HG02763 (cell line): ENCODE results near the gene ZMYM5.
"Not testable (repeated sequence)": the region's sequence is repeated elsewhere in the genome, so short reads cannot be mapped to it uniquely, and the experiment has no call there.

Experiments used
- ATAC-seq: cut with Tn5 transposase; IDR thresholded peaks from one replicate; pipeline ENCODE4 v1.9.1; 2021; ENCODE audit warnings: mild to moderate bottlenecking, moderate library complexity; ENCODE audit not compliant: unreplicated experiment

ZMYM5 gene

GRCh38 chr13:19863323-19864023 lies at the start of gene ZMYM5:
Gene ZMYM5, minus strand, starts transcription at chr13:19863649. Its CDS starts 11,469 bp downstream, at chr13:19852180.
- peak; percentile 88 for ATAC-seq

GRCh38 chr13:19910336-19911072 lies 47.1 kb upstream of the ZMYM5 start:
- no peak for ATAC-seq

- no peak for ATAC-seq
Measured at GRCh38 chr13:19908350-19908986, 45.0 kb upstream of the ZMYM5 start.

DNA sequence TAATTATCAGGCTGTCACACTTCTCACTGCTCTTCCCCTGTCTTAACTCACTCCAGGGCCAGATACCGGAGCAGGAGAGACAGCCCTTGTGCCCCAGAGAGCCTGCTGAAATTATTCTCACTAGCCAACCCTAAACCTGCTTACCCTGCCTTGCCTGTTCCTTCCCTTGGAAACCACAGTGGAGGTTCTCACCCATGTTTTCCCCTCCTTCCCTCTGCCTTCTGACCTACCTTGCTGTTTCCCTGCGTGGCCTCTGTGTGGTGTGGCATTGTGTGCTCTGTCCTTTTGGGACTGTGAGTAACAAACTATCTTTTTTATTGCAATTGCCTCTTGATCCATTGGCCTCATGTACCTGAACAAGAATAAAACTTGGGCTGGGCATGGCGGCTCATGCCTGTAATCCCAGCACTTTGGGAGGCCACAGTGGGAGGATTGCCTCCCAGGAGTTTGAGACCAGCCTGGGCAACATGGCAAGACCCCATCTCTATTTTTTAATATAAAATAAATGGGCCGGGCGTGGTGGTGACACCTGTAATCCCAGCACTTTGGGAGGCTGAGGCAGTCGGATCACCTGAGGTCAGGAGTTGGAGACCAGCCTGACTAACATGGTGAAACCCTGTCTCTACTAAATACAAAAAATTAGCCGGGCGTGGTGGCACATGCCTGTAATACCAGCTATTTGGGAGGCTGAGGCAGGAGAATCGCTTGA lies 42.2 kb upstream of the ZMYM5 start:
- not testable (repeated sequence) for ATAC-seq

- no peak for ATAC-seq
Measured at GRCh38 chr13:19890030-19890429, 26.6 kb upstream of the ZMYM5 start.

- no peak for ATAC-seq
Measured at GRCh38 chr13:19888799-19889198, 25.4 kb upstream of the ZMYM5 start.

- ATAC-seq = no peak
Measured at GRCh38 chr13:19882231-19882630, 18.8 kb upstream of the ZMYM5 start.

DNA sequence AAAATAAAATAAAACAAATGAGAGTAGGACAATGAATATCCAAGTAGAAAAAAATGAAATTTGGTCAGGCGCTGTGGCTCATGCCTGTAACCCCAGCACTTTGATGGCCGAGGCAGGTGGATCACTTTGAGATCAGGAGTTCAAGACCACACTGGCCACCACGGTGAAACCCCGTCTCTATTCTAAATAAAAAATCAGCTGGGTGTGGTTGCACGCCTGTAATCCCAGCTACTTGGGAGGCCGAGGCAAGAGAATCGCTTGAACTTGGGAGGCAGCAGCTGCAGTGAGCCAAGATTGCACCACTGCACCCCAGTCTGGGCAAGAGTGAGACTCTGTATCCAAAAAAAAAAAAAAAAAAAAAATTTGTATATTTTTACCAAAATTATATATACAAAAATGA lies 18.2 kb upstream of the ZMYM5 start:
- no peak for ATAC-seq

DNA sequence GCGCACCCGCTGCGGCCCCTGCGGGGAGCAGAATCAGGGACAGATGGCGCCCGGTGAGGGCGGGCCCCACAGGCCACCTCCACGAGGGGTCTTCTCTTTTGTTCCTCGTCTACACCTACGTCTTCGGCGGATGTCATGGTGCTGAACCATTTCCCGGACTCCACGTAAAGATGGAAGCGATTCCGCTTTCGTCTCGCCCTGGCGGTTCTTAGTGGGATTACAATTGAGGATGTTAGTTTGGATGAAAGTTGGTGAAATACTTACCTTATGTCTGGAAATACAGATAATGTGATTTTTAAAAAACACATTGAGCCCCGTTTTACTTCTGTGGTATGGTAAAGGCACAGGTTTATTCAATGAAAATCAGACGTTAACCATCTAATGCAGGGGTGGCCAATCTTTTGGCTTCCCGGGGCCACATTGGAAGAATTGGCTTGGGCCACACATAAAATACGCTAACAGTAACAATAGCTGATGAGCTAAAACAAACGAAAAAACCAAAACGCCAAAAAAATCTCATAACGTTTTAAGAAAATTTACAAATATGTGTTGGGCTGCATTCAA lies 1.4 kb upstream of the ZMYM5 start:
- ATAC-seq = peak; percentile 3

GRCh38 chr13:19864024-19864745 lies 736 bp upstream of the ZMYM5 start:
- ATAC-seq = peak; percentile 25

DNA sequence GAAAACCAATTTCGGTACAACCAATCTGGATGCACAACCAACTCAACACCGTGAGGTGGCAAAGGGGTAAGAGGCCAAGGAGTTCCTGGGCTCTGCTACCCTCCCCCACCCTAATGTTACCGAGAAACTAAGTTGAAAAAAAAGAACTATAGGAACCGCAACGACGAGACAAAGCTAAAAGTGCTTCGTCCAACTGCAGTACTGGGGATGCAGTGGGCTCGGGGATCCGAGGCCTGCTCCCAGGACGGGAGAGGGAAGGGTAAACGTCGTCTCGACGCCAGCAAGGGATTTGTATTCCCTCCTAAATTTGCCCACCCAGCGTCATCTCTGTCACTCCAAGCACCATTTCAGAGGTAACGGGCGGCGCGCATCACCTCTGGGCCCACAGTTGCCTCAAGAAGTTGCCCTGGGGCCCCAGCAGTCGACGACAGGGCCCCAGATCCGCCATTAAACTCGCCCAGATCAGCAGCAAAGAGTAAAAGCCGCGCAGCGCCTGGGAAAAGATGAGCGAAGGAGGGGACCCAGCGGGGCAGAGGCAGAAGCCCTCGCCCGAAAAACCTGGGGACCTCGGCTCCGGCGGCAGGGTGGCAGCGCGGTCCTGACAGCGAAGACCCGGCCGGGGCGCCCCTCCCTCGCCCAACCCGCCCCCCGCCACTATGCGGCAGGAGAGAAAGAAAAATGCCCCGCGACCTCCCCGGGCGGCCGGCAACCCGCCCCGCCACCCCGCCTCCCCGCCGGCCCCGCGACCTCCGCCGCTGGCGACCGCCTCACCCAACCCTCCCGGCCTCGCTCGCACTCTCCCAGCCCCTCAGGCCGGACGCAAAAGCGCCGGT lies 752 bp downstream of the ZMYM5 start:
- ATAC-seq = peak; percentile 0

- no peak for ATAC-seq
Measured at GRCh38 chr13:19861762-19862161, 1.7 kb downstream of the ZMYM5 start.

DNA sequence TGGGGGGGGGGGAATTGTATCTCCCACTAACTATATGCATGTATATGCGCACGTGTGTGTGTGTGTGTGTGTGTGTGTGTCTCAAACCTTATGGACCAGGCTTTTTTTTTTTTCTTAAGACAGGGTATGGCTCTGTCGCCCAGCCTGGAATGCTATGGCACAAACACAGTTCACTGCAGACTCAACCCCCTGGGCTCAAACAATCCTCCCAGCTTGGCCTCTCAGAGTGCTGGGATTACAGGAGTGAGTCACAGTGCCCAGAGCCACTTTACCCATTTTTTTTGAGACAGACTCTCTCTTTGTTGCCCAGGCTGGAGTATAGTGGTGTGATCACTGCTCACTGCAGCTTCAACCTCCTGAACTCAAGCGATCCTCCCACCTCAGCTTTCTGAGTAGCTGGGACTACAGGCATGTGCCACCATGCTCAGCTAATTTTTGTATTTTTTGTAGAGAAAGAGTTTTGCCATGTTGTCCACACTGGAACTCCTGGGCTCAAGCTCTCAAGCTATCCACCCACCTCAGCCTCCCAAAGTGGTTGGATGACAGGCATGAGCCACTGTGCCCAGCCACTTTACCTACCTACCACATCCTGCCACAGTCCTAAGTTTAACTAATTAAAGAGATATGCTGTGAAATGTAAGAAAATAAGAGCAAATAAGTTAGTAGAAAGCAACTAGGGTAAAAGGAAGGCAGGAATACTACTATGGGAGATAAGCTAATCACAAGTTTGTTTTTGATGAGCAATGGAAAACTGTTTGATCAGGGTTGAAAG lies 2.4 kb downstream of the ZMYM5 start:
- no peak for ATAC-seq

- not testable (repeated sequence) for ATAC-seq
Measured at GRCh38 chr13:19857637-19858036, 5.8 kb downstream of the ZMYM5 start.

GRCh38 chr13:19852766-19853165 lies 10.7 kb downstream of the ZMYM5 start:
- no peak for ATAC-seq

GRCh38 chr13:19845758-19846157 lies 17.7 kb downstream of the ZMYM5 start:
- no peak for ATAC-seq

- ATAC-seq = no peak
Measured at GRCh38 chr13:19838865-19839275, 24.6 kb downstream of the ZMYM5 start.

DNA sequence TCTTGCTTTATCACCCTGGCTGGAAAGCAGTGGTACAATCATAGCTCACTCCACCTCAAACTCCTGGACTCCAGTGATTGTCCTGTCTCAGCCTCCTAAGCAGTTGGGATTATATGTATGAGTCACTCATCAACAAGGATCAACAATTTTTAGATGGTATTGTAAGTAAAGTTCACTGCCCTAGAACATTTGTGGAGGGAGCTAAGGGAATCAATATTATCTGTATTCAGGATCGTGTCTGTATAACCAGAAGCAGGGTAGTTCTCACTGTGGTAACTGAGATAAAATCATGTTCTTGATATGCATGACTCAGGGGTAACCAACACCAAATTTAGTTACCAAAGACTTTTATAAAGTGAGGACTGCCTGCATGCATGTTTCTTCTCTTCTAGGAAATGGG lies 27.0 kb downstream of the ZMYM5 start:
- ATAC-seq = no peak

DNA sequence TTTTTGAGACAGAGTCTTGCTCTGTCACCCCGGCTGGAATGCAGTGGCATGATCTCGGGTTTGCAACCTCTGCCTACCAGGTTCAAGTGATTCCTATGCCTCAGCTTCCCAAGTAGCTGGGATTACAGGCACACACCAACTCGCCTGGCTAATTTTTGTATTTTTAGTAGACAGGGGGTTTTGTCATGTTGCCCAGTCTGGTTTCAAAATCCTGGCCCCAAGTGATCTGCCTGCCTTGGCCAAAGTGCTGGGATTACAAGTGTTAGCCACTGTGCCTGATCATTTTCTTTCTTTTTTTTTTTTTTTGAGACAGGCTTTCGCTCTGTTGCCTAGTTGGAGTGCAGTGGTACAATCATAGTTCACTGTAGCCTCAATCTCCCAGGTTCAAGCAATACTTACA lies 28.7 kb downstream of the ZMYM5 start:
- ATAC-seq = no peak
